Mucosa of descending colon (tissue), 3 donors: ENCODE results near the gene ST6GALNAC2. TPM values are rescaled to one million over a fixed set of nuclear protein-coding genes. Genes with fewer than 3 reads are reported as not detected.
A peak's percentile ranks its signal among the peaks of the same experiment; 100 is the strongest.

Source experiments
- ATAC-seq: fragments of 200-7000 bp; cut with Tn5 transposase; one replicate; pipeline ENCODE4 v1.9.1; 2020; ENCODE audit warnings: mild to moderate bottlenecking, moderate library complexity
- DNase-seq, 3 donors: peaks; one replicate each; pipeline ENCODE4 v3.0.0-alpha.2; 2020
- H3K36me3 ChIP-seq: fragments of 200-600 bp; one replicate; pipeline ENCODE4 v1.8.0; 2021; ENCODE audit warnings: low read depth, mild to moderate bottlenecking
- H3K4me1 ChIP-seq: fragments of 200-600 bp; one replicate; pipeline ENCODE4 v1.8.0; 2021; ENCODE audit warnings: low read depth, mild to moderate bottlenecking
- H3K4me3 ChIP-seq: fragments of 200-600 bp; one replicate; pipeline ENCODE4 v1.8.0; 2021; ENCODE audit warnings: mild to moderate bottlenecking
- H3K9me3 ChIP-seq: fragments of 200-600 bp; one replicate; pipeline ENCODE4 v1.8.0; 2021; ENCODE audit warnings: mild to moderate bottlenecking
- CTCF ChIP-seq: fragments of 200-600 bp; IDR thresholded peaks from one replicate; pipeline ENCODE4 v1.8.0; 2022; ENCODE audit warnings: antibody characterized with exemption, mild to moderate bottlenecking
- intact Hi-C, 2 donors: fragments of 100-400 bp; cut with DNase I in 1 of 2; cut with micrococcal nuclease in 1 of 2; formaldehyde crosslinking; loops; one replicate each; pipeline versions ENCODE4 v1.11.0 to v1.11.1; 2022; cut with DNase I, micrococcal nuclease
- total RNA-seq, 3 donors: library from RNA; stranded (reverse); fragmentation: NEBNext Ultra II Directional in 2 of 3; extraction: Animal tissue kit (Norgen Biotek cat#: 25700) in 2 of 3; gene quantifications; one replicate each; pipeline versions ENCODE4 v1.2.1 to v1.2.4, GENCODE V29; 2021 to 2023
- donor health status: DM: no; HTN: no; CAD: no; lungs with moderate emphysema.
- donor health status: DM: no; HTN: no; CAD: no.
- donor health status: DM: no; HTN: yes; CAD: no.

The ST6GALNAC2 gene
- total RNA-seq, 3 donors from 2014 or later: 3.7 to 11.1 (median 4.3) TPM

DNA sequence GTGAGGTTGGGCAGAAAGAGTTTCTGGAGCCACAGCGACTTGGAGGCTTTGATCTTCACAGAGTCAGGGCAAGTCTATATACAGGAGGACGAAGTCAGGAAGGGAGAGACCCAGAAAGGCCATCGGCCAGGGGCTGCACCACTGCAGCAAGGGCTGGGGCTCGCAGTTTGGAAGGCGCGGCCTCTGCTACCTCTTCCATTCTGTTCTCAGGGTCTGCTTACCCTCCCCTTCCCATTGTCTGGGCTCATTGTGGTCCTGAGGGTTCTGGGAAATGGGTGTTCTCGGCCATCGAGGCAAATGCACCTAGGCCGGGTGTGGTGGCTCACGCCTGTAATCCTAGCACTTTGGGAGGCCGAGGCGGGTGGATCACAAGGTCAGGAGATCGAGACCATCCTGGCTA is 41.9 kb upstream of the ST6GALNAC2 start:
- Histone ChIP-seq H3K36me3 (no peaks in the 10 kb centered on the region), H3K4me1 (no peaks in the 10 kb centered on the region), H3K4me3 (no peak overlapping the region), H3K9me3 (no peaks in the 10 kb centered on the region)
- ATAC-seq (no peak), DNase-seq (no peak)
- intact Hi-C loops: no loop called here
- no peak for TF ChIP-seq CTCF

DNA sequence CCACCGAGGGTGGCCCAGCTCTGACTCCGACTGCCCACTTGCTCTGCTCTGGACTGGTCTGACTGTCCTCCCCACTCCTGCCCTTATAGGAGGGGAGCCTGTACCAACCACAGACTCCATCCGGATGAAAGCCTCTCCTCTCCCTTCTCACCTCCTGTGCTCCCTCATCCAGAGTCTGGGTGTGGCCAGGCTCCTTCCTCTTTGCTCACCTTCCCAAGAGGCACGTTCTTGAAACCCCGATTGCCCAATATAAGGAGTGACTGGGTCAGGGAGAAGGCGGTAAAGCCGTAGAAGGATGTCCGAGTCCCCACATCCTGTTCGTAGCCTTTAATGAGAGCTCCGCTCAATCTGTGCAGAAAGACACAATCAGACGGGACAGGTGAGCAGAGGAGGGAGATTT is 40.8 kb upstream of the ST6GALNAC2 start:
- intact Hi-C loops: no loop called here
- no peak for TF ChIP-seq CTCF
- Histone ChIP-seq H3K4me1 (no peaks in the 10 kb centered on the region), H3K9me3 (no peaks in the 10 kb centered on the region), H3K4me3 (no peak overlapping the region), H3K36me3 (no peaks in the 10 kb centered on the region)
- DNase-seq: no peak
- ATAC-seq: no peak

GRCh38 chr17:76625496-76625895 is 39.8 kb upstream of the ST6GALNAC2 start:
- ATAC-seq (no peak), DNase-seq (no peak)
- H3K4me3 ChIP-seq: no peak overlapping the region
- H3K4me1 ChIP-seq: no peaks in the 10 kb centered on the region
- no peaks in the 10 kb centered on the region for H3K9me3 ChIP-seq
- intact Hi-C loops: no loop called here
- TF ChIP-seq CTCF: no peak
- no peaks in the 10 kb centered on the region for H3K36me3 ChIP-seq

GRCh38 chr17:76623271-76624146 is 37.8 kb upstream of the ST6GALNAC2 start:
- intact Hi-C loops: no loop called here
- no peaks in the 10 kb centered on the region for H3K9me3 ChIP-seq
- peak; percentile 80 for ATAC-seq

DNA sequence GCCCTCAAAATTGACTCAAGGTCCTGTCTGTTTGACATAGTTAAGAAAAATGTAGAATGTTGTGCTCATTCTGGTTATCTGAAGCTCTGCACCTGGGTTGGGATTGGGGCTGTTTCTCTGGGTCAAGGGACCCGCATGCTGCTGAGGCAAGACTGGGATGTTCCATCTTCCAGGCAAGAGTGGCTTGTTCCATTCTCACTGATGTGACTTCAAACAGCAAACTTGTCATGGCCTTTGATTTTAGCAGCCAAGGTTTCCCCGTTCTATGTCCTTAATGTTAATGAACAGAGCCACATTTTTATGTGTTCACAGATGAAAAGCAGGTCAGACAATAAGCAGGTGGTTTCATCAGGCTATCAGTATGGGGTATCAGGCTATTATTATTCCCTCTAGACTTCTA is 32.2 kb upstream of the ST6GALNAC2 start:
- ATAC-seq: no peak

More at GRCh38 chr17:76623271-76624146, 37.8 kb upstream of the ST6GALNAC2 start:
- Histone ChIP-seq H3K36me3 (no peaks in the 10 kb centered on the region), H3K4me3 (no peak overlapping the region), H3K4me1 (no peaks in the 10 kb centered on the region)
- peak; percentile 75 to 85 (median 83) for DNase-seq
- TF ChIP-seq CTCF: peak; percentile 93

More for the DNA sequence above, 32.2 kb upstream of the ST6GALNAC2 start:
- no peak for TF ChIP-seq CTCF
- H3K9me3 ChIP-seq: no peaks in the 10 kb centered on the region
- H3K4me1 ChIP-seq: no peaks in the 10 kb centered on the region
- intact Hi-C loops: no loop called here
- no peak overlapping the region for H3K4me3 ChIP-seq
- no peak for DNase-seq
- no peaks in the 10 kb centered on the region for H3K36me3 ChIP-seq
